K562 (cell line): Measurements from ENCODE around the gene CCDC71L. TPM values are rescaled to one million over a fixed set of nuclear protein-coding genes. Genes with fewer than 3 reads are reported as not detected.

Experiments
- ATAC-seq: fragments of 200-7000 bp; cut with Tn5 transposase; 3 replicates; pipeline ENCODE4 v1.9.1; 2020; ENCODE audit warnings: moderate library complexity
- BruUV-seq: library from RNA; stranded (reverse); fragments of 400-500 nt; replicated peaks from 2 replicates; lab custom pipeline; 2021; lab: Mats Ljungman, UMichigan
- CTCF ChIA-PET: fragments of 300-600 bp; formaldehyde crosslinking; extraction: SDS; loops from one replicate; lab custom pipeline; 2021; ENCODE audit warnings: low intra/inter-chr PET ratio; lab: Yijun Ruan, JAX
- POLR2A ChIA-PET: fragments of 300-600, 350-650 bp; sonication (Branson Sonifier 250); formaldehyde crosslinking; extraction: SDS; loops from one replicate; lab custom pipeline; 2021; ENCODE audit warnings: antibody characterized with exemption, inconsistent platforms; lab: Yijun Ruan, JAX
- DNase-seq, 4 experiments: peaks; one replicate each; pipeline versions ENCODE4 v3.0.0 to v3.0.0-alpha.2; 2011 to 2018; ENCODE audit warnings: low spot score in 3 of 4, mixed read lengths in 3 of 4; ENCODE audit errors: extremely low read depth in 1 of 4
- FAIRE-seq: peaks from 2 replicates; lab custom pipeline; 2011; peaks lifted over from hg19 to GRCh38; lab: Jason Lieb, UNC
- H2AFZ ChIP-seq: 2 replicates; pipeline ENCODE4 v1.6.0; 2011; ENCODE audit warnings: low read depth, low read length, control low read depth, inconsistent platforms
- H3K27ac ChIP-seq: fragments of 200-600 bp; 3 replicates; pipeline ENCODE4 v1.8.0; 2011; ENCODE audit warnings: low read depth, mild to moderate bottlenecking, control low read depth, inconsistent platforms, low read length, moderate library complexity, mixed read lengths; ENCODE audit errors: extremely low read depth
- H3K27me3 ChIP-seq, 2 experiments: fragments of 300-600 bp in 1 of 2; 2 replicates in 1 of 2; 3 replicates in 1 of 2; pipeline versions ENCODE4 v1.6.0 to v1.8.0; 2011; ENCODE audit warnings: inconsistent platforms in 2 of 2, low read length in 2 of 2, mild to moderate bottlenecking in 1 of 2, mixed read lengths in 1 of 2, moderate library complexity in 1 of 2; ENCODE audit not compliant: control insufficient read depth in 2 of 2, insufficient read depth in 2 of 2
- H3K36me3 ChIP-seq: fragments of 300-600 bp; 3 replicates; pipeline ENCODE4 v1.8.0; 2011; ENCODE audit warnings: mild to moderate bottlenecking, low read length, inconsistent platforms; ENCODE audit not compliant: control insufficient read depth, insufficient read depth
- H3K4me1 ChIP-seq, 2 experiments: fragments of 200-600 bp in 1 of 2; replicated peaks in 1 of 2; 2 replicates in 1 of 2; 3 replicates in 1 of 2; pipeline versions ENCODE4 v1.5.1 to v1.8.0; 2011; ENCODE audit warnings: inconsistent platforms in 2 of 2, low read length in 2 of 2, mild to moderate bottlenecking in 1 of 2, mixed read lengths in 1 of 2, moderate library complexity in 1 of 2; ENCODE audit not compliant: control insufficient read depth in 2 of 2, insufficient read depth in 2 of 2
- H3K4me2 ChIP-seq: 2 replicates; pipeline ENCODE4 v1.6.1; 2011; ENCODE audit warnings: low read length, control low read depth, inconsistent platforms, mixed read lengths; ENCODE audit not compliant: insufficient read depth
- H3K4me3 ChIP-seq: fragments of 200-600 bp; sonication (generic), shearing (Covaris generic); 2 replicates; pipeline ENCODE4 v1.5.1; 2016; ENCODE audit warnings: control low read depth, inconsistent platforms
- H3K79me2 ChIP-seq: fragments of 200-600 bp; 3 replicates; pipeline ENCODE4 v1.8.0; 2011; ENCODE audit warnings: low read length, inconsistent platforms; ENCODE audit not compliant: control insufficient read depth, insufficient read depth
- H3K9ac ChIP-seq, 2 experiments: 2 replicates each; pipeline versions ENCODE4 v1.6.0 to v1.6.1; 2011; ENCODE audit warnings: low read depth in 2 of 2, low read length in 2 of 2, control low read depth in 1 of 2, inconsistent platforms in 1 of 2, mild to moderate bottlenecking in 1 of 2, mixed read lengths in 1 of 2; ENCODE audit not compliant: insufficient read depth in 1 of 2
- H3K9me1 ChIP-seq: one replicate; pipeline ENCODE4 v1.6.0; 2011; ENCODE audit warnings: inconsistent platforms, mild to moderate bottlenecking, low read length, moderate library complexity; ENCODE audit not compliant: control insufficient read depth, insufficient read depth
- H3K9me3 ChIP-seq: replicated peaks from 2 replicates; pipeline ENCODE4 v1.5.1; 2011; ENCODE audit warnings: low read depth, low read length, inconsistent platforms; ENCODE audit not compliant: control insufficient read depth, insufficient read depth
- H4K20me1 ChIP-seq: replicated peaks from 2 replicates; pipeline ENCODE4 v1.6.1; 2011; ENCODE audit warnings: low read length, inconsistent platforms, mixed read lengths; ENCODE audit not compliant: control insufficient read depth, insufficient read depth
- LCOR ChIP-seq: sonication (generic); formaldehyde crosslinking; IDR thresholded peaks from 2 replicates; pipeline ENCODE4 v1.8.0; 2022; ENCODE audit warnings: mild to moderate bottlenecking, missing genetic modification reagents
- RNF219 ChIP-seq: fragments of 250-450 bp; sonication (Bioruptor Pico); IDR thresholded peaks from 2 replicates; pipeline ENCODE4 v1.5.0; 2022; ENCODE audit warnings: mild to moderate bottlenecking
- XRCC5 ChIP-seq: fragments of 200-400 bp; formaldehyde crosslinking; IDR thresholded peaks from 2 replicates; pipeline ENCODE4 v1.6.1; 2017; ENCODE audit warnings: low read depth, mild to moderate bottlenecking, low read length
- WGBS: fragments of 100-300 bp; shearing (Covaris generic); methylation state at CpG from one replicate; pipeline ENCODE4 v1.1.6; 2016; ENCODE audit warnings: low coverage, mixed read lengths; ENCODE audit not compliant: insufficient coverage; ENCODE audit errors: missing lambda C conversion rate; 5-methylcytosine and 5-hydroxymethylcytosine counted together
- in situ Hi-C: fragments of 300-500 bp; cut with MboI; formaldehyde crosslinking; loops from 4 replicates; pipeline ENCODE4 v1.15.0; 2018; ENCODE audit warnings: inconsistent platforms, mixed read lengths
- intact Hi-C: fragments of 100-400 bp; cut with micrococcal nuclease; formaldehyde crosslinking; loops from 2 replicates; pipeline ENCODE4 v1.14.2; 2022
- polyA plus RNA-seq, 8 experiments: library from polyadenylated mRNA; depleted of rRNA in 4 of 8; stranded (reverse) in 5 of 8; unstranded in 3 of 8; fragments of >200 nt; fragmentation: Nextera tagmentation in 2 of 8; fragmentation: Illumina TruSeq in 1 of 8; extraction: Ambion mirVana in 2 of 8; extraction: Trizol in 1 of 8; gene quantifications; 2 replicates each; pipeline versions ENCODE4 v1.2.1 to v1.2.3, GENCODE V29; 2011 to 2014; ENCODE audit warnings: inconsistent platforms in 1 of 8, missing spikeins in 1 of 8
- total RNA-seq, 7 experiments: library from RNA; depleted of rRNA in 6 of 7; stranded (reverse); fragments of >200 nt in 6 of 7; fragmentation: Illumina TruSeq in 2 of 7; extraction: Trizol in 2 of 7; gene quantifications; 2 replicates each; pipeline versions ENCODE4 v1.2.1 to v1.2.3, GENCODE V29; 2011 to 2021; ENCODE audit warnings: low replicate concordance in 1 of 7

Gene CCDC71L
- total and polyA plus RNA-seq, 9 of the 15 experiments (the other 6 are each of a cell fraction or from before 2014, with no cell fraction given): 5.7 to 108 (median 25.4) TPM

- Histone ChIP-seq H3K9me3 (peaks cover 7% of the 10 kb centered on the region), H3K4me1 (peaks cover 14 to 37% of the 10 kb centered on the region in 2 experiments), H3K36me3 (no peaks in the 10 kb centered on the region), H3K27ac (no peak overlapping the region), H3K4me2 (no peak overlapping the region), H3K4me3 (no peak overlapping the region), H3K9me1 (no peaks in the 10 kb centered on the region), H2AFZ (peak overlapping the region; percentile 67), H3K9ac (no peak overlapping the region), H4K20me1 (no peaks in the 10 kb centered on the region), H3K79me2 (no peaks in the 10 kb centered on the region), H3K27me3 (no peaks in the 10 kb centered on the region)
- ChIA-PET CTCF (no interaction called here), POLR2A (interaction anchor here (0.8 to 1.5 kb wide), 2 partner anchors 15 to 18 kb away, joined by 4 to 5 read pairs; no protein-coding TSS in a partner anchor)
- no peak for FAIRE-seq
- TF ChIP-seq LCOR (CRISPR knock-in tag): no peak
- BruUV-seq: no TSS peak
- in situ Hi-C loops: no loop called here
- no peak for DNase-seq
- intact Hi-C loops: loop anchor here (5.0 kb wide), 1 partner anchor 49 kb away; no protein-coding TSS in a partner anchor
- peak; percentile 6 for ATAC-seq
These were observed 44.3 kb downstream of the CCDC71L start for GRCh38 chr7:106616708-106617051.

GRCh38 chr7:106615808-106616707 is 44.9 kb downstream of the CCDC71L start:
- intact Hi-C loops: loop anchor here (5.0 kb wide), 1 partner anchor 49 kb away; no protein-coding TSS in a partner anchor
- Histone ChIP-seq H3K9me1 (no peaks in the 10 kb centered on the region), H3K4me3 (no peak overlapping the region), H4K20me1 (no peaks in the 10 kb centered on the region), H3K27me3 (no peaks in the 10 kb centered on the region), H3K9ac (peak overlapping the region in 1 of 2 experiments; percentile 26; a peak in 1 of 4 replicates), H3K79me2 (no peaks in the 10 kb centered on the region), H3K4me1 (peaks cover 14 to 37% of the 10 kb centered on the region in 2 experiments), H2AFZ (peak overlapping the region; percentile 67), H3K4me2 (0 out of 2 replicates have a peak overlapping the region, but pooled peaks have one; percentile 6), H3K36me3 (no peaks in the 10 kb centered on the region), H3K9me3 (peaks cover 4% of the 10 kb centered on the region; the same call in 1 of the 2 replicates), H3K27ac (peak overlapping the region; percentile 30; the same call in 2 of the 3 replicates)
- POLR2A ChIA-PET: interaction anchor here (0.6 to 1.5 kb wide), 4 partner anchors 14 to 23 kb away, joined by 3 to 5 read pairs (median 4); no protein-coding TSS in a partner anchor
- peak; percentile 73 for ATAC-seq
- CTCF ChIA-PET: no interaction called here
- no TSS peak for BruUV-seq
- WGBS: 0% methylated on average over 3 of the region's 3 CpGs
- in situ Hi-C loops: no loop called here
- DNase-seq: peak in 1 of 4 experiments; percentile 77
- FAIRE-seq: peak; percentile 46
- TF ChIP-seq RNF219 (0 out of 2 replicates have a peak, but pooled peaks have one; percentile 57), XRCC5 (no peak)
